OCI-LY3 (cell line): Measurements from ENCODE around the gene TEDC2.

Experiments used
- EZH2phosphoT487 ChIP-seq: fragments of 200-600 bp; shearing (Covaris generic); IDR thresholded peaks from 2 replicates; pipeline ENCODE4 v1.6.1; 2018; ENCODE audit warnings: antibody characterized with exemption, mixed run types, low read depth
- TF ChIP-seq, protein P1 (sequence below): fragments of 200-600, 300-600 bp; sonication (generic); IDR thresholded peaks from 2 replicates; pipeline ENCODE4 v1.5.1; 2014; ENCODE audit warnings: antibody characterized with exemption, low read length, low read depth

DNA sequence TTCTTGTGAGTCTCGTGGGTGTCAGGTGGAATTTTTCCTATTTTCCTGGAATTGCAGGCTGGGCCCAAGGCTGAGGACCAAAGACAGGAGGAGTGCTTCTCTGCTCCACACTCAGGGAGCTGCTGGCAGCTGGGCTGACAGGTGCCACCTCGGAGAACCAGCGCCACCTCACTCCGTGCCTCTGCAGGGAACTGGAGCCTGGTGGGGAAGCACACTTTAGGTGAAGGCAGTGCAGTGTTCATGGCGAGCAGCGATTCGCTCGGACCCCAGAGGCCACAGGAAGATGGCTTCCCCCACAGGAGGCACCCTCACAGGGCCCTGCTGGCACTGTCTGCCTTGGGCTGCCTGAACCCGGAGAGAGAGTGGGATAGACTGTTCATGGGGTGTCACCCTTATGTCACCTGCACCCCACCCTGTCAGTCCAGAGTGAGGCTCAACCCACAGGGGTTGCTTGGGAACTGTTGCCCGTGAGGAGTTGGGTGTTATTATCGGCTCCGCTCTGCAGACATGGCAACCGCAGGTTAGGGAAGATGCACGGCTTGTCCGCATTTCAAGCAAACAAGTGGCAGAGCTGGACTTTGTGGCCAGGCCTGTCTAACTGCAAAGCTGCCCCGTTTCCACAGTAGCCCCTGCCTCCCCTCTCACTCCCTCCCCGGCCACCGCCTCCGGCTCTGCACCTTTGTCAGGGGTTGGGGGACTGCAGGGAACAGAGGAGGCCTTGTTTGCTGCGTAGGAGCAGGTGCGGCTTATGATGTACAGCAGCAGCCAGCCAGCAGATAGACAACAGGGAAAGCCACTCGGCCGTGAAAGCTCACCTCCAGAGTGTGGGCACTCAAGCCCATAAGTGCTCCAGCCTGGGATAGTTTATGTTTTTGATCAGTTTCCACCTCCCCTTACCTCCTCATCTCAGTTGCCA is 30.5 kb downstream of the TEDC2 start:
- TF ChIP-seq, protein P1, sequence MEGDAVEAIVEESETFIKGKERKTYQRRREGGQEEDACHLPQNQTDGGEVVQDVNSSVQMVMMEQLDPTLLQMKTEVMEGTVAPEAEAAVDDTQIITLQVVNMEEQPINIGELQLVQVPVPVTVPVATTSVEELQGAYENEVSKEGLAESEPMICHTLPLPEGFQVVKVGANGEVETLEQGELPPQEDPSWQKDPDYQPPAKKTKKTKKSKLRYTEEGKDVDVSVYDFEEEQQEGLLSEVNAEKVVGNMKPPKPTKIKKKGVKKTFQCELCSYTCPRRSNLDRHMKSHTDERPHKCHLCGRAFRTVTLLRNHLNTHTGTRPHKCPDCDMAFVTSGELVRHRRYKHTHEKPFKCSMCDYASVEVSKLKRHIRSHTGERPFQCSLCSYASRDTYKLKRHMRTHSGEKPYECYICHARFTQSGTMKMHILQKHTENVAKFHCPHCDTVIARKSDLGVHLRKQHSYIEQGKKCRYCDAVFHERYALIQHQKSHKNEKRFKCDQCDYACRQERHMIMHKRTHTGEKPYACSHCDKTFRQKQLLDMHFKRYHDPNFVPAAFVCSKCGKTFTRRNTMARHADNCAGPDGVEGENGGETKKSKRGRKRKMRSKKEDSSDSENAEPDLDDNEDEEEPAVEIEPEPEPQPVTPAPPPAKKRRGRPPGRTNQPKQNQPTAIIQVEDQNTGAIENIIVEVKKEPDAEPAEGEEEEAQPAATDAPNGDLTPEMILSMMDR, result no peak
- no peak for TF ChIP-seq EZH2phosphoT487
